DOHH2 (cell line): Measurements from ENCODE around the gene HMHB1.

ENCODE experiments used
- CTCF ChIP-seq: fragments of 200-600 bp; sonication (generic); IDR thresholded peaks from one replicate; pipeline ENCODE4 v1.5.1; 2014; ENCODE audit warnings: antibody characterized with exemption, mild to moderate bottlenecking, low read depth, low read length; ENCODE audit not compliant: poor library complexity, severe bottlenecking
- EZH2phosphoT487 ChIP-seq: fragments of 200-600 bp; sonication (generic); IDR thresholded peaks from 2 replicates; pipeline ENCODE4 v1.6.1; 2017; ENCODE audit warnings: borderline replicate concordance, mild to moderate bottlenecking, antibody characterized with exemption, low read length, moderate library complexity, mixed read lengths

GRCh38 chr5:143771602-143772001 lies 40.4 kb upstream of the HMHB1 start:
- TF ChIP-seq CTCF (no peak), EZH2phosphoT487 (no peak)
